ENCODE measurements around the gene MKNK1.

DNA sequence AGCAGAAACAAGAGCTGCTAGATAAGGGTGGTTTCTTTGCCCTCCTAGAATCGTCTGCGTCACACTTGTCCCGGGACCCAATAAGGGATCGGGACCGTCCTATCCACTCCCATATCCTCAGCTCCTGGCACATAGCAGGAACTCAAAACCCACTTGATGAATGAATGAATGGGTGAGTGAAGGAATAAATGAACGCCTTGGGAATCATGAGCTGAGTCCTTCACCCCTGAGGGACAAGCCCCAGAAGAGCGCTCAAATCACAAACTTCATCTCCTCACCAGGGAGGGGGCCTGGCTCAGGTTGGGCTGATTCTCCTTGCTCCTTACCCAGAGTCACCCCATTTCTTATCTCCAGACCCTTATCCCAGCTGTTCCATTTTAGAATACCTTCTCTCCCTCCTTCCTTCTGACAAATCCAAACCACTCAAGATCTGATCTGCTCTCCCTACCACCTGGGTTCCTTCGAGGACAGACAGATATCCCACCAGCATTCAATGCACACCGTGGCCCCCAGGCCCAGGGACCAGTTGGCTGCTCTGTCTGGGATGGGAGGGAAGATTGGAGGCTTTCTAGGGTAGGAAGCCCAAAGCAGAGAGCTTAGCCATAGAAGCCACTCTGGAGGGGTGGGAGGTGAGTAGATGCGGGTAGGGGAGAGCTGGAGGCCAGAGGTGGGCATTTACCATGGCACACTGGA, 13.2 kb upstream of the MKNK1 start:
- TF ChIP-seq, protein P1, sequence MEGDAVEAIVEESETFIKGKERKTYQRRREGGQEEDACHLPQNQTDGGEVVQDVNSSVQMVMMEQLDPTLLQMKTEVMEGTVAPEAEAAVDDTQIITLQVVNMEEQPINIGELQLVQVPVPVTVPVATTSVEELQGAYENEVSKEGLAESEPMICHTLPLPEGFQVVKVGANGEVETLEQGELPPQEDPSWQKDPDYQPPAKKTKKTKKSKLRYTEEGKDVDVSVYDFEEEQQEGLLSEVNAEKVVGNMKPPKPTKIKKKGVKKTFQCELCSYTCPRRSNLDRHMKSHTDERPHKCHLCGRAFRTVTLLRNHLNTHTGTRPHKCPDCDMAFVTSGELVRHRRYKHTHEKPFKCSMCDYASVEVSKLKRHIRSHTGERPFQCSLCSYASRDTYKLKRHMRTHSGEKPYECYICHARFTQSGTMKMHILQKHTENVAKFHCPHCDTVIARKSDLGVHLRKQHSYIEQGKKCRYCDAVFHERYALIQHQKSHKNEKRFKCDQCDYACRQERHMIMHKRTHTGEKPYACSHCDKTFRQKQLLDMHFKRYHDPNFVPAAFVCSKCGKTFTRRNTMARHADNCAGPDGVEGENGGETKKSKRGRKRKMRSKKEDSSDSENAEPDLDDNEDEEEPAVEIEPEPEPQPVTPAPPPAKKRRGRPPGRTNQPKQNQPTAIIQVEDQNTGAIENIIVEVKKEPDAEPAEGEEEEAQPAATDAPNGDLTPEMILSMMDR (IDR thresholded peaks at IDR 0.05; ENCODE audit: insufficient read depth, low read length, poor library complexity, severe bottlenecking), result no peak
- TF ChIP-seq EZH2phosphoT487 (conservative IDR thresholded peaks at IDR 0.05; ENCODE audit: low read length), result no peak
